Nephron progenitor cell (in vitro differentiated cells): ENCODE measurements around the gene PGGHG.

Experiments used
- DNase-seq: peaks from one replicate; pipeline ENCODE4 v3.0.0; 2021
- H3K27ac Mint-ChIP-seq: 2 replicates; pipeline ENCODE4 v1.8.0; 2021; ENCODE audit warnings: mild to moderate bottlenecking, moderate library complexity, mixed read lengths
- H3K27me3 Mint-ChIP-seq: 2 replicates; pipeline ENCODE4 v1.8.0; 2021; ENCODE audit warnings: mild to moderate bottlenecking, low read depth, mixed read lengths; ENCODE audit not compliant: poor library complexity
- H3K36me3 Mint-ChIP-seq: 2 replicates; pipeline ENCODE4 v1.8.0; 2021; ENCODE audit warnings: low read depth, mixed read lengths
- H3K4me1 Mint-ChIP-seq: 2 replicates; pipeline ENCODE4 v1.8.0; 2021; ENCODE audit warnings: mixed read lengths
- H3K4me3 Mint-ChIP-seq: 2 replicates; pipeline ENCODE4 v1.8.0; 2021; ENCODE audit warnings: mild to moderate bottlenecking, moderate library complexity, mixed read lengths
- H3K9me3 Mint-ChIP-seq: 2 replicates; pipeline ENCODE4 v1.8.0; 2021; ENCODE audit warnings: mild to moderate bottlenecking, moderate library complexity, mixed read lengths
- TF ChIP-seq, protein P1 (sequence below): fragments of 200-600 bp; sonication (generic); IDR thresholded peaks from 2 replicates; pipeline ENCODE4 v1.5.0; 2021; ENCODE audit warnings: antibody characterized with exemption

PGGHG gene

DNA sequence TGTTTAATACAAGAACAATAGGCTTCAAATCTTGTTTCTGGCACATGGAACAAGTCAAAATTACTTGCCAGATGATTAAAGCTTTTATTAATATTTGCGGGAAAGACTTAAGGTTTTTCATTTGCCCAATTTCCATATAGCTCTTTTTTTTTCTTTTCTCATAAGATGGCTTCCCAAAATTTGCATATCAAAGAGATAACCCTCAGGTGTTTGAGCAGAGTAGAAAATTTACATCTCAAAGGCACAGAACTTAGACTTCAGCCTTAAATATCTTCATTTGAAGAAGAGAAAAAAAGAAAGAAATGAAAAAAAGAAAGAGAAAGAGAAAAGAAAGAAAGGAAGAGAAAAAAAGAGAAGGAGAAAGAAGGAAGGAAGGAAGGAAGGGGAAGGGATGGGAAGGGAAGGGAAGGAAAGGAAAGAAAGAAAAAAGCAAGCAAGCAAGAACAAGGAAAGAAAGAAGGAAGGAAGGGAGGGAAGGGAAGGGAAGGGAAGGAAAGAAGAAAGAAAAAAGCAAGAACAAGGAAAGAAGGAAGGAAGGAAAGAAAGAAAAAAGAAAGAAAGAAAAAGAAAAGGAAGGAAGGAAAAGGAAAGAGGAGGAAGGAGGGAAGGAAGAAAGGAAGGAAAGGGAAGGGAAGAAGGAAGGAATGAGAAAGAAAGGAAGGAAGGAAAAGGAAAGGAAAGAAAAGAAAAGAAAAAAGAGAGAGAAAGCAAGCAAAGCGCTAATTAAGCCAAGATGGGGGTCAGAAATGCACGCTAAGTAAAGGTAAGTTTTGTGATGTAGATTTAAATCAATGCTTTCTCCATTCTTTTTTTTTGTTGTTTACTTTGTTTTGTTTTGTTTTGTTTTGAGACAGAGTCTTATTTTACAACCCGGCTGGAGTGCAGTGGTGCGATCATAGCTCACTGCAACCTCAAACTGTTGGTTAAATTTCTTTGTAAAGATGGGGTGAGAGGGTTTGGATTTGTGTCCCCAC lies 51.9 kb downstream of the PGGHG start:
- peaks cover 3% of the 10 kb centered on the region for H3K27me3 Mint-ChIP-seq
- no peak for DNase-seq
- TF ChIP-seq, protein P1, sequence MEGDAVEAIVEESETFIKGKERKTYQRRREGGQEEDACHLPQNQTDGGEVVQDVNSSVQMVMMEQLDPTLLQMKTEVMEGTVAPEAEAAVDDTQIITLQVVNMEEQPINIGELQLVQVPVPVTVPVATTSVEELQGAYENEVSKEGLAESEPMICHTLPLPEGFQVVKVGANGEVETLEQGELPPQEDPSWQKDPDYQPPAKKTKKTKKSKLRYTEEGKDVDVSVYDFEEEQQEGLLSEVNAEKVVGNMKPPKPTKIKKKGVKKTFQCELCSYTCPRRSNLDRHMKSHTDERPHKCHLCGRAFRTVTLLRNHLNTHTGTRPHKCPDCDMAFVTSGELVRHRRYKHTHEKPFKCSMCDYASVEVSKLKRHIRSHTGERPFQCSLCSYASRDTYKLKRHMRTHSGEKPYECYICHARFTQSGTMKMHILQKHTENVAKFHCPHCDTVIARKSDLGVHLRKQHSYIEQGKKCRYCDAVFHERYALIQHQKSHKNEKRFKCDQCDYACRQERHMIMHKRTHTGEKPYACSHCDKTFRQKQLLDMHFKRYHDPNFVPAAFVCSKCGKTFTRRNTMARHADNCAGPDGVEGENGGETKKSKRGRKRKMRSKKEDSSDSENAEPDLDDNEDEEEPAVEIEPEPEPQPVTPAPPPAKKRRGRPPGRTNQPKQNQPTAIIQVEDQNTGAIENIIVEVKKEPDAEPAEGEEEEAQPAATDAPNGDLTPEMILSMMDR = no peak
- H3K4me1 Mint-ChIP-seq = peaks cover 38% of the 10 kb centered on the region
- H3K4me3 Mint-ChIP-seq = peak overlapping the region; percentile 26
- peaks cover 20% of the 10 kb centered on the region for H3K9me3 Mint-ChIP-seq
- peak overlapping the region; percentile 90 for H3K27ac Mint-ChIP-seq
- H3K36me3 Mint-ChIP-seq = no peaks in the 10 kb centered on the region

DNA sequence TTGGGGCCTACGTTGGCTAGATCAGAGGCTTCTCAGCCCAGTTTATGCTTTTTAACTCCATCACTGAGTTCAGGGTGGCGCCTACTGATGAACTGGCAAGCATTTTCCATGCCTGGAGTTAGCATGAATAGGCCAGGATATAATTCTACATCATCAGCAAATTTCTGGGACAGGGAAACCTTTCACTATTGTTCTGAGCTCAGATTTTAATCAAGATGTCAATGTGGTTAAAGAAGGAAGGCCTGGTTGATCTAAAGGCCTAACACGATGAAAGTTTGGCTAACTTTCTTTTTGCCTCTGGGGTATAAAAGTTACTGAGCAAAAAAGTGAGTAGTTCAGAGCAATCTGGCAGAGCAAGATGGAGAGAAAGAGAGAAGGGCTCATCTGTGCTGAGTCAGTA lies 53.4 kb downstream of the PGGHG start:
- TF ChIP-seq, protein P1 = no peak
- Mint-ChIP-seq H3K4me1 (peaks cover 25% of the 10 kb centered on the region), H3K36me3 (no peaks in the 10 kb centered on the region), H3K27me3 (peaks cover 3% of the 10 kb centered on the region), H3K27ac (no peak overlapping the region), H3K4me3 (no peak overlapping the region), H3K9me3 (peaks cover 20% of the 10 kb centered on the region)
- no peak for DNase-seq

DNA sequence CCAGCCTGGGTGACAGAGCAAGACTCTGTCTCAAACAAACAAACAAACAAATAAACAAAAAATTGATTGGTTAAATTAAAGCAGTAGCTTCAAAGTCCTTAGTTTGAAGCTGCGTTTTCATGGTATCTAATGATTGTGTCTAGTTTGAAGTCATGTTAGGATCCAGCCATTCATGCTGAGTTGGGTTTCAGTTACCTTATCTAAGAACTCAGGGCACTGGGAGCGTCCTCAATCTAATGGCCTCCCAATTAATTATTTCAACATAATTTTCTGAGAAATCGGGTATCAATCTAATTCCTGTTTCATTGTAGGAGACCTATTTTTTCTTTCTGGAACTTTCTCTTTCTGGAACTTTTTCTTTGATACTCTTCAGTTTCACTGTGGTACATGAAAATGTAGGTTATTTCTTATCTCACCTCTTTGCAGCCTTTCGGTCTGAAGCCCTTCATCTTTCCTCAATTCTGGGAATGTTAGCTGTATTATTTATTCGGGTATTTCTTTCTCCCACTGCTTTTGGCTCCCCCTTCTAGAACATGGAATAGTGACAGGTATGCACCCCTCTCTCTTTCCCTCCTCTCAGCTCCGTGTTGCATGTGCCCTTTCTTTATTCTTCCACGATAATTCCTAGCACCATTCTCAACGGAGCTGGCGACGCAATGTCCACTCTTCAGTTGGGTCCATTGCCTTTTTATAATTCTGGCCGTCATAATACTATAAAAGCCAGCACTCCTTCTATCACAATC lies 56.1 kb downstream of the PGGHG start:
- Mint-ChIP-seq H3K36me3 (no peaks in the 10 kb centered on the region), H3K9me3 (peaks cover 17% of the 10 kb centered on the region), H3K4me1 (peaks cover 35% of the 10 kb centered on the region), H3K27me3 (peaks cover 3% of the 10 kb centered on the region), H3K4me3 (no peak overlapping the region), H3K27ac (no peak overlapping the region)
- TF ChIP-seq, protein P1 = no peak
- DNase-seq = no peak
